HG03175 (cell line): ENCODE data around the gene HSP90AB1.

Source experiments
- ATAC-seq: cut with Tn5 transposase; IDR thresholded peaks from one replicate; pipeline ENCODE4 v1.9.1; 2021; ENCODE audit warnings: mild to moderate bottlenecking, moderate library complexity; ENCODE audit not compliant: unreplicated experiment

HSP90AB1 gene

GRCh38 chr6:44235269-44235668 is 11.6 kb upstream of the HSP90AB1 start:
- no peak for ATAC-seq

DNA sequence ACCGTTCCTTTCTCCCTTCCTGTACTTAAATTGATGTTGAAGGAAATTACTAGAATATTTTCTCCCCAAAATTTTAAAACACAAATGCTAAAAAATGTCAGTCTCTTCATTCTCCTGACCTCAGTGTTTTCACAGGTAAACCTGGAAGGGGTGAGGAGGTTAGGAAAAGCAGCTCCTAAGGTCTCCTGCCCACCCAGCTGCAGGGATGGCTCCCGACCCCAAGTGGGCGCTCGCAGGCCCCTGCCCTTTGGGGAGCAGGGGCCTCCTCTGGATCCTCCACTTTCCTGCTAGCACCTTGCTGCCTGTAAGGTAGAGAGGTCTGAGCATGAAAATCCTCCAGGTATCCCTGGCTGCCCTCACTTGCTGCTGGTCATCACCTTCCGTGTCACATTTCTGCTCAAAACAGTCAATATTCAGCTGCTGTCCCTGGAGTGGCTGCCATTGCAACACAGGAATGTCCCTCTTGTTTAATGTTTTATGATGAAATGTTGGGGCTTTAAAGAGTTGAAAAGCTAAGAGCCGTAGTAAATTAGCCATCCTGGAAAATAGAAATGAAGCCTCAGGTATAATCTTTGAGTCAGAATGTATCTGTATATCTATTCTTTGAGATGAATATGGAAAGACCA is 10.9 kb upstream of the HSP90AB1 start:
- no peak for ATAC-seq

DNA sequence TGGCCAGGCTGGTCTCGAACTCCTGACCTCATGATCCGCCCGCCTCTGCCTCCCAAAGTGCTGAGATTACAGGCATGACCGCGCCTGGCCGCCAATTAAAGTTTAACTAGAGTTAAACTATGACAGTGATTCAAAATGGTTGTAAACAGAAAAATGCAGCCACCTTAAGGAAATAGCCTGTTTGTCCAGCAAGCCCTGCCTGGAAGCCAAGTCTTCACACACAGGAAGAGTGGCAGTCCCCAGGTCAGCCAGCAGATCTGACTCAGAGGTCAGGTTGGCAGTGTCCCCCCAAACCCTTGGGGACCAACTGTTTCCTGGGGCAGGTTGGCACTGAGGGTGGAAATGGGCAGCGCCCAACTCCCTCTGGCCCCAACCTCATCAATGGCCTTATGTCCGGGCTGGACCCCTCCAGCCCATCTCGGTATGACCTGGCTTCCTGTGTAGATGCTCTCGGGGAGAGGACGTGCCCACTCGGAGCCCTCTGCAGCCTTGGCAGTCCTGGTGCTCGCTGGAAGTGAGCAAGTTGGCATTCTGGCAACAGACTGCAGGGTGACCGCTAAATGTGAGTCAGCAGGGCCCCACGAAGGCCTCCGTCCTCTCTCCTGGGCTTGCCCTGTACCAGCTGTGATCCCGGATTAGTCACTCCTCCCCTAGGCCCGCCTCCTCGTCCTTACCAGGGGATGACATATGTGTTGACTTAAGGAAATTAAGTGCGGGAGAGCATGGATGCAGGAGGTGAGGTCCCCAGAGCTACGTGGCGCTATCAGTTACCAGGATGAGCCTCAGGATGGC is 9.7 kb upstream of the HSP90AB1 start:
- peak; percentile 59 for ATAC-seq

DNA sequence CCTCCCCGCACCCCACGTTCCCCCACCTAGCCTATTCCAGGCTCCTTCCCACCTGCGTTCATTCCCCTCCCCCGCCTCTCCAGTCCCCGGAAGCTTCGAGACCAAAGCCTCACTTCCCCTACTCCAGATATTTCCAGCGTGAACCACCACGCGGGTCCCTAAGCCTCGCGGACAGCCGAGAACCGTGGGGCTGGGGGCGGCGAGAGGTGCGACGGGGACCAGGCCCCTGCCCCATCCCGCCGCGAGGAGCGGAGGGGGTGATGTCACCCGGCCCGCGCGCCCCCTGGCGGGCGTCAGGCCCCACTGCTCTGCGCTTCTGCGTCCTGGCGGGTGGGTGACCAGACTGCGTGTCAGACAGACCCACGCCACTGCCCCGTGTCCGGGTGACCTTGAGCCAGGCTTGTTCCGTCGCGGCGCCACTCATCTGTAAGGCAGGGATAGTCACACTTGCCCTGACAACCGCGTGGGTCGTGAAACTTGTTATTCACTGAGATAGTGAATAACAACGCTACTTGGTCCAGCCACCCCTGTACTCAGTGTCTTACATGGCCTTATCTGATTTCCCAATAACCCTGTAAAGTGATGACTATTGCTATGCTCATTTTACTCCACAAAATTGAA is 9.0 kb upstream of the HSP90AB1 start:
- peak; percentile 87 for ATAC-seq

- no peak for ATAC-seq
Observed at GRCh38 chr6:44238687-44239350, 8.1 kb upstream of the HSP90AB1 start.

DNA sequence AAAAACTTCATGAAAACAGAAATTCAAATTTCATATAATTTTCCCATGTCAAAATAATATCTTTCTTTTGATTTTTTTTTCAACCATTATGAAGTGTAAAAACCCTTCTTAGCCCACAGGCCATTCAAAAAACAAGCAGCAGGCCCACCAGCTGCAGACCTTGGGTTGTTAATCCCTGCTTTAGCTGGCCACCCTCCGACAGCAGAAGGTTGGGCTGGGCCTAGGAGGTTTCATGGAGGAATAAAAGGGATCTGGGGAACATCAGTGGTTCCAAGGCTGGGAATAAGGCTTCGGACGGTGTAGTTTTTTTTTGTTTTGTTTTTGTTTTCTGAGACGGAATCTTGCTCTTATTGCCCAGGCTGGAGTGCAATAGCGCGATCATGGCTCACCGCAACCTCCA is 3.6 kb upstream of the HSP90AB1 start:
- ATAC-seq = no peak

- no peak for ATAC-seq
Observed at GRCh38 chr6:44245391-44245911, 1.4 kb upstream of the HSP90AB1 start.

DNA sequence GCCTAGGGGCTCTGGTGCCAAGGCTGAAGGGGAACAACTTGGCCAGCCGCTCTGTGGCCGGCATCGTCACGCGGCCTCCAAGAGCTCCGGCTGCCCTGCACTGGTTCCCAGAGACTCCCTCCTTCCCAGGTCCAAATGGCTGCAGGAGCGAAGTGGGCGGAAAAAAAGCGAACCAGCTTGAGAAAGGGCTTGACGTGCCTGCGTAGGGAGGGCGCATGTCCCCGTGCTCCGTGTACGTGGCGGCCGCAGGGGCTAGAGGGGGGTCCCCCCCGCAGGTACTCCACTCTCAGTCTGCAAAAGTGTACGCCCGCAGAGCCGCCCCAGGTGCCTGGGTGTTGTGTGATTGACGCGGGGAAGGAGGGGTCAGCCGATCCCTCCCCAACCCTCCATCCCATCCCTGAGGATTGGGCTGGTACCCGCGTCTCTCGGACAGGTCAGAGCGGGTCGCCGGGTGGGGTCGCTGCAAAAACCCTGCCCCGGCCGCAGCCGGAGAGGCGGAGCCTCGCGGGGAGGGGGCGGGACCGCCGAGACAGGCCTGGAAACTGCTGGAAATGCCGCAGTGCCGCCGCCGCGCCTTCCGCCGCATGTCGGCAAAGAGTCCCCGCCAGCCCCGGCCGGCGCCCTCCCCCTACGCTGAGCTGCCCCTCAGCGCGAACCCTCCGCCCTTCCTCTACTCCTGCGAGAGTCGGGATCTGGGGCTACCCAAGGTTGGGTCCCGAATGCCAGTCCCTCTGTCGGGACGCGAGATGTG is 814 bp upstream of the HSP90AB1 start:
- ATAC-seq = peak; percentile 47

DNA sequence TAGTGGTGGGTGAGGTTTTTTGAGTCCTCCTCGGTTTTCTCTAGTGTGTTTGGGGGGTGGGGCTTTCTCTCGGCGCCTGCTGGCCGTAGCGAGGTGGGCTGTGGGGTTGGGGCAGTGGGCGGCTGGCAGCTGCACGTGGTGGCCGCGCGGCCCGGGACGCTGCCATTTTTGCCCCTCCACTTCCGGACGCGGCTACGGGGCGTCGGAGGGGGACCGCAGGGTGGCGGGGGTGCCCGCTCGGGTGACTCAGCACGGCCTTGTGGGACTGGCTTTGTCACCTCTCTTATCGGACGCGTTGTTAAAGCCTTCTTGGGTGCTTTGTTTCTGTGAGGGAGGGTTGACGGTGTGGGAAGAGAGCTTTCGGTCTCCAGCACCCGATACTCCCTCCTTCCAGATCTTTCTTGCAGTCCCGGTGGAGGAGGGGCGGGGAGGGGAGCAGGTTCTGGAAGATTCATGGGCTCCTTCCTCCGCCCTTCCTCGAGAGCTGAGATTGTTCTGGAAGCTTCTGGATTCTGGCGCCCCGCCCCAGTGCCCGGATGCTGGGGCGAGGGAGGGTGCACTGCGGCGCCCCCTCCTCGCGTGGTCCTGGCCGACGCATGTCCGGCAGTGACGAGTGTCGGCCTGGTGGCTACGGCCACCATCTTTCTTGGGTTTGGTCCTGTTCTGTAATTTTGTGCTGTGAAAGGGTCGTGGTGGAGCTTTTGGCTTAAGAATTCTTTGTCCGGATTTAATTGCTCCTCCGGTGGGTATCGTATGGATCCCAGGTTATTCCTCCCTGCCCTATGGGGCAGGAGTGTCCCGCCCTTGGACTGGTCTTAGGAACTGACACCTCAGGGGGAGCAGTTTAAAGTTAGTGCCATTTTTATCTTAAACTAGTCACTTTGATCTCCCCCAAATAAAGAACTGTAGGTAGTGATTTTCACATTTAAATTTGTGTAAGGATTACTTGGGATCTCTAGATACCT is 719 bp downstream of the HSP90AB1 start:
- peak; percentile 36 for ATAC-seq

GRCh38 chr6:44248579-44248978 is 1.7 kb downstream of the HSP90AB1 start:
- ATAC-seq = no peak

DNA sequence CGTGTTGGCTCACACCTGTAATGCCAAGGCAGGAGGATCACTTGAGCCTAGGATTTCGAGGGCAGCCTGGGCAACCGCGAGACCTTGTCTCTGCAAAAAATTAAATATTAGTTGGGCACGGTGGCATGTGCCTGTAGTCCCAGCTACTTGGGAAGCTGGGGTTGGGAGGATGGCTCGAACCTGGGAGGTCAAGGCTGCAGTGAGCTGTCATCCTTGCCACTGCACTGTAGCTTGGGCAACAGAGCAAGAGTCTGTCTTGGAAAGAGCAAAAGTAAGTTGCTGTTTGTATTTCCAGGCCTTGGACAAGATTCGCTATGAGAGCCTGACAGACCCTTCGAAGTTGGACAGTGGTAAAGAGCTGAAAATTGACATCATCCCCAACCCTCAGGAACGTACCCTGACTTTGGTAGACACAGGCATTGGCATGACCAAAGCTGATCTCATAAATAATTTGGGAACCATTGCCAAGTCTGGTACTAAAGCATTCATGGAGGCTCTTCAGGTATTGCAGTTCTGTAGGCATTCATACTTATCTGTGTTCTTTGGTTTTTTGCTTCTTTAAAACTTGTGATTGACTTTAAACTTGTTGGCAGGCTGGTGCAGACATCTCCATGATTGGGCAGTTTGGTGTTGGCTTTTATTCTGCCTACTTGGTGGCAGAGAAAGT is 2.3 kb downstream of the HSP90AB1 start:
- ATAC-seq = no peak

DNA sequence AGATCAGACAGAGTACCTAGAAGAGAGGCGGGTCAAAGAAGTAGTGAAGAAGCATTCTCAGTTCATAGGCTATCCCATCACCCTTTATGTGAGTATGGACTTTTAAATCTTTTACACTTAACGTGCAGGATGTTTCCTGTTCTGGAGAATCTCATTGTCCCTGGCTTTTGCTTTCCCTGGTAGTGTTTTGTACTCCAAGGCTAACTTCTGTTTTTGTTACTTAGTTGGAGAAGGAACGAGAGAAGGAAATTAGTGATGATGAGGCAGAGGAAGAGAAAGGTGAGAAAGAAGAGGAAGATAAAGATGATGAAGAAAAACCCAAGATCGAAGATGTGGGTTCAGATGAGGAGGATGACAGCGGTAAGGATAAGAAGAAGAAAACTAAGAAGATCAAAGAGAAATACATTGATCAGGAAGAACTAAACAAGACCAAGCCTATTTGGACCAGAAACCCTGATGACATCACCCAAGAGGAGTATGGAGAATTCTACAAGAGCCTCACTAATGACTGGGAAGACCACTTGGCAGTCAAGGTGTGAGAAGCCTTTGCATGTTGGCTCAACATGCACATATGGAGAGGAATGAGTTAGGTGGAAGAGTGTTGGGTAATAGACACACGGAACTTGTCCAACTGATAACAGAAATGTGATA is 3.3 kb downstream of the HSP90AB1 start:
- ATAC-seq = no peak

GRCh38 chr6:44250718-44251123 is 3.8 kb downstream of the HSP90AB1 start:
- ATAC-seq = no peak

- ATAC-seq = no peak
Observed at GRCh38 chr6:44251576-44252524, 4.9 kb downstream of the HSP90AB1 start.

DNA sequence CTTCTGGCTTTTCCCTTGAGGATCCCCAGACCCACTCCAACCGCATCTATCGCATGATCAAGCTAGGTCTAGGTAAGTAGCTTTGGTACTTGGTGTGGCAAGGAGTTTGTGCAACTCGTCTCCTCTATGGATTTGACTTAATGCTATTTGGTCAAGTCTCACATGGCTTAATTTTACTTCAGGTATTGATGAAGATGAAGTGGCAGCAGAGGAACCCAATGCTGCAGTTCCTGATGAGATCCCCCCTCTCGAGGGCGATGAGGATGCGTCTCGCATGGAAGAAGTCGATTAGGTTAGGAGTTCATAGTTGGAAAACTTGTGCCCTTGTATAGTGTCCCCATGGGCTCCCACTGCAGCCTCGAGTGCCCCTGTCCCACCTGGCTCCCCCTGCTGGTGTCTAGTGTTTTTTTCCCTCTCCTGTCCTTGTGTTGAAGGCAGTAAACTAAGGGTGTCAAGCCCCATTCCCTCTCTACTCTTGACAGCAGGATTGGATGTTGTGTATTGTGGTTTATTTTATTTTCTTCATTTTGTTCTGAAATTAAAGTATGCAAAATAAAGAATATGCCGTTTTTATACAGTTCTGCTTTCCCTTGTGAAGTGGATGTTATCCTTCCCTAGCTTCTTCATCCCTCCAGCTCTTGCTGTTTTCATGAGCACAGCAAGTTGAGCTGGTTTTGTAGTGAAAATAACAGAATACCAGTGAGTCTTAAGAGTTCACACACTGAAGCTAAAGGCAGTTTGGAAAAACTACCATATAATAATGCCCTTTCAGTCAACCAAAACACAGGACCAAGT is 6.6 kb downstream of the HSP90AB1 start:
- no peak for ATAC-seq
